Natural killer cell (primary cell): Measurements from ENCODE around the gene C22orf31. TPM values are rescaled to one million over a fixed set of nuclear protein-coding genes. Genes with fewer than 3 reads are reported as not detected.

Source experiments
- ATAC-seq, 3 donors: fragments of 150-1000 bp in 2 of 3; fragments of 200-7000 bp in 1 of 3; cut with Tn5 transposase; 1 replicate in 1 of 3; 2 replicates in 2 of 3; pipeline ENCODE4 v1.10.0; 2021; ENCODE audit warnings: mild to moderate bottlenecking in 2 of 3, moderate library complexity in 2 of 3
- DNase-seq, 2 donors: peaks; one replicate each; pipeline versions ENCODE4 v3.0.0 to v3.0.0-alpha.2; 2013 to 2021; ENCODE audit warnings: mixed read lengths in 1 of 2
- H3K27ac ChIP-seq: one replicate; pipeline ENCODE4 v1.5.1; 2013; ENCODE audit warnings: mild to moderate bottlenecking, low read length
- H3K27me3 ChIP-seq: one replicate; pipeline ENCODE4 v1.6.1; 2013; ENCODE audit warnings: low read length; ENCODE audit not compliant: control insufficient read depth, insufficient read depth
- H3K36me3 ChIP-seq: one replicate; pipeline ENCODE4 v1.6.1; 2013; ENCODE audit warnings: low read length; ENCODE audit not compliant: control insufficient read depth, insufficient read depth
- H3K4me1 ChIP-seq: one replicate; pipeline ENCODE4 v1.6.1; 2013; ENCODE audit warnings: low read length; ENCODE audit not compliant: control insufficient read depth, insufficient read depth
- H3K4me3 ChIP-seq: one replicate; pipeline ENCODE4 v1.5.1; 2013; ENCODE audit warnings: low read length
- H3K9me3 ChIP-seq: one replicate; pipeline ENCODE4 v1.6.1; 2013; ENCODE audit warnings: low read length; ENCODE audit not compliant: control insufficient read depth, insufficient read depth
- H3K27ac Mint-ChIP-seq, 2 donors: one replicate each; pipeline ENCODE4 v1.8.0; 2022; ENCODE audit warnings: mild to moderate bottlenecking in 2 of 2, mixed read lengths in 2 of 2, moderate library complexity in 1 of 2
- H3K27me3 Mint-ChIP-seq, 2 donors: one replicate each; pipeline ENCODE4 v1.8.0; 2022; ENCODE audit warnings: low read depth in 2 of 2, mixed read lengths in 2 of 2
- H3K36me3 Mint-ChIP-seq: one replicate; pipeline ENCODE4 v1.8.0; 2022; ENCODE audit warnings: mixed read lengths
- H3K4me1 Mint-ChIP-seq, 2 donors: one replicate each; pipeline ENCODE4 v1.8.0; 2022; ENCODE audit warnings: mixed read lengths in 2 of 2
- H3K4me3 Mint-ChIP-seq: one replicate; pipeline ENCODE4 v1.8.0; 2022; ENCODE audit warnings: mild to moderate bottlenecking, moderate library complexity, mixed read lengths
- H3K9me3 Mint-ChIP-seq, 2 donors: one replicate each; pipeline ENCODE4 v1.8.0; 2022; ENCODE audit warnings: mixed read lengths in 2 of 2
- CTCF ChIP-seq: fragments of 200-600 bp; IDR thresholded peaks from one replicate; pipeline ENCODE4 v1.8.0; 2022; ENCODE audit warnings: antibody characterized with exemption
- WGBS: methylation state at CpG from one replicate; pipeline ENCODE4 v1.1.7; 2013; ENCODE audit warnings: missing lambda C conversion rate; ENCODE audit not compliant: insufficient coverage; 5-methylcytosine and 5-hydroxymethylcytosine counted together
- intact Hi-C: fragments of 100-400 bp; cut with micrococcal nuclease; formaldehyde crosslinking; loops from one replicate; pipeline ENCODE4 v1.14.2; 2022
- total RNA-seq, 4 donors: library from RNA; stranded (reverse); fragments of 120-200 nt in 1 of 4; gene quantifications; one replicate each; pipeline versions ENCODE4 v1.2.3 to v1.2.4, GENCODE V29; 2013 to 2022

C22orf31 gene
- total RNA-seq, 3 donors from 2014 or later (not counting 1 experiment from before 2014, with no cell fraction given), result not detected

DNA sequence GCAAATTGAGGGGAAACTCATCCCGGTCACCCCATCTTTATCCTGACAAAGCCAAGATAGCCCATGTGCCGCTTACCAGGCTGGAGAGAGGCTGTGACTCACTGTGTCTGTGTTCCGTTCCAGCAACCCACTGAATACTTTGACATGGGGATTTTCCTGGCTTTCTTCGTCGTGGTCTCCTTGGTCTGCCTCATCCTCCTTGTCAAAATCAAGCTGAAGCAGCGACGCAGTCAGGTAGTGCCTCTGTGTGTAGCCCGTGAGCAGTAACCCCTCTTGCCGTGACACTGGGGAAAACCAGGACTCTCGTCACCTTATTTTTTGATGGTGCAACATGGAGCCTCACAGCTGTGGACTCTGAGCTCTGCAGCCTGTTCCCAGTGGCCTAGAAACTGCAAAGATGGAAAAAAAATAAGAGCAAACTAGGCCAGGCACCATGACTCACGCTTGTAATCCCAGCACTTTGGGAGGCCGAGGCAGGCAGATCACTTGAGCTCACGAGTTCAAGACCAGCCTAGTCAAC lies 16.9 kb downstream of the C22orf31 start:
- Histone ChIP-seq H3K27ac (no peak overlapping the region), H3K36me3 (no peaks in the 10 kb centered on the region), H3K9me3 (no peaks in the 10 kb centered on the region), H3K27me3 (no peaks in the 10 kb centered on the region), H3K4me1 (no peaks in the 10 kb centered on the region), H3K4me3 (no peak overlapping the region)
- ATAC-seq (no peak), DNase-seq (no peak)
- H3K27ac Mint-ChIP-seq, result no peak overlapping the region
- WGBS, result 90% methylated on average over 13 of the region's 13 CpGs
- H3K27me3 Mint-ChIP-seq, result peaks cover 5 to 15% of the 10 kb centered on the region in 2 donors
- intact Hi-C loops, result loop anchor here (10.0 kb wide), 1 partner anchor 1020 kb away; no protein-coding TSS in a partner anchor
- TF ChIP-seq CTCF, result no peak
- no peak overlapping the region for H3K4me3 Mint-ChIP-seq
- H3K4me1 Mint-ChIP-seq, result no peaks in the 10 kb centered on the region
- H3K9me3 Mint-ChIP-seq, result no peaks in the 10 kb centered on the region
- H3K36me3 Mint-ChIP-seq, result no peaks in the 10 kb centered on the region

DNA sequence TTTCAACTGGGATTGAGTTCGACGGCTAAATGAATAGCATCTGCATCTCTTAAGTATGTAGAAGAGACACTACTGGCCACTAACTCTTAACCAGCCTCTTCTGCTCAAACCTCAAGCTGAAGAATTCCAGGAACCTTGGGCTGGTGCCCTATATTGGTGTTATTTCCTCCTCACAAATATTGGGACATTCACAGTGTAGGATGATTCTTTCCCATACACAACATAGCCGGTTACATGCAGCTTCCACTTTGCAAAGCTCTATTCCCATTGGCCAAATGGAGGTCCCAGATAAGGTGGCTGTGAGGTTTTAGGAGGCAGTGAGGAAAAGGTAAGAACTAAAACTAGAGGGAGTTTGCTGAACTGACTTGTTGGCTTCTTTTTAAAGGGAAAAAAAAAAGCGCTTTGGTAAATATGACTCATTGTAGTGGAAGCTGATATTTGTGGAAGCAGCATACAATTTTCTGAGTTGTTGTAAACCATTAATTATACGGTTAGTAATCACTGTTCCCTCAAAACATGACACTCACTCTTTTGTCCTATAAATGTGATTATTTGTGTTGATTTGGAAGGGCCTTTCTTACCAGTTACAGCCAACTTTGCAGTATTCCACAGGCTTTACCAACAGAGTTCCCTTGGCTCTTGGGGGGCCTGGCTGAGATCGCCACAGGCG lies 17.6 kb downstream of the C22orf31 start:
- Histone ChIP-seq H3K4me1 (no peaks in the 10 kb centered on the region), H3K27ac (no peak overlapping the region), H3K36me3 (no peaks in the 10 kb centered on the region), H3K4me3 (no peak overlapping the region), H3K27me3 (no peaks in the 10 kb centered on the region), H3K9me3 (no peaks in the 10 kb centered on the region)
- WGBS, result 96% methylated on average over 6 of the region's 7 CpGs
- peaks cover 8 to 15% of the 10 kb centered on the region in 2 donors for H3K27me3 Mint-ChIP-seq
- no peak overlapping the region for H3K4me3 Mint-ChIP-seq
- no peak for DNase-seq
- H3K36me3 Mint-ChIP-seq, result no peaks in the 10 kb centered on the region
- intact Hi-C loops, result loop anchor here (10.0 kb wide), 1 partner anchor 1019 kb away; no protein-coding TSS in a partner anchor
- H3K4me1 Mint-ChIP-seq, result no peaks in the 10 kb centered on the region
- no peak overlapping the region for H3K27ac Mint-ChIP-seq
- no peak for TF ChIP-seq CTCF
- no peak for ATAC-seq
- H3K9me3 Mint-ChIP-seq, result no peaks in the 10 kb centered on the region

- no peak for TF ChIP-seq CTCF
- no peak overlapping the region for H3K27ac Mint-ChIP-seq
- H3K4me1 ChIP-seq, result no peaks in the 10 kb centered on the region
- peaks cover 13 to 15% of the 10 kb centered on the region in 2 donors for H3K27me3 Mint-ChIP-seq
- DNase-seq (no peak), ATAC-seq (no peak)
- H3K27me3 ChIP-seq, result no peaks in the 10 kb centered on the region
- no peak overlapping the region for H3K4me3 Mint-ChIP-seq
- no peak overlapping the region for H3K4me3 ChIP-seq
- peaks cover 0 to 14% of the 10 kb centered on the region in 2 donors for H3K4me1 Mint-ChIP-seq
- H3K36me3 Mint-ChIP-seq, result no peaks in the 10 kb centered on the region
- H3K9me3 Mint-ChIP-seq, result no peaks in the 10 kb centered on the region
- 30% methylated on average over 2 of the region's 2 CpGs for whole genome bisulfite sequencing
- H3K27ac ChIP-seq, result no peak overlapping the region
- H3K36me3 ChIP-seq, result no peaks in the 10 kb centered on the region
- H3K9me3 ChIP-seq, result no peaks in the 10 kb centered on the region
- intact Hi-C loops, result loop anchor here (10.0 kb wide), 1 partner anchor 1017 kb away; no protein-coding TSS in a partner anchor
These were observed 20.2 kb downstream of the C22orf31 start for GRCh38 chr22:29041408-29041807.
